ENCODE data around the gene SLC16A8. TPM values are rescaled to one million over a fixed set of nuclear protein-coding genes. Genes with fewer than 3 reads are reported as not detected.

Gene SLC16A8
- total RNA-seq, 1 donor from 2014 or later, result 0.08 TPM

DNA sequence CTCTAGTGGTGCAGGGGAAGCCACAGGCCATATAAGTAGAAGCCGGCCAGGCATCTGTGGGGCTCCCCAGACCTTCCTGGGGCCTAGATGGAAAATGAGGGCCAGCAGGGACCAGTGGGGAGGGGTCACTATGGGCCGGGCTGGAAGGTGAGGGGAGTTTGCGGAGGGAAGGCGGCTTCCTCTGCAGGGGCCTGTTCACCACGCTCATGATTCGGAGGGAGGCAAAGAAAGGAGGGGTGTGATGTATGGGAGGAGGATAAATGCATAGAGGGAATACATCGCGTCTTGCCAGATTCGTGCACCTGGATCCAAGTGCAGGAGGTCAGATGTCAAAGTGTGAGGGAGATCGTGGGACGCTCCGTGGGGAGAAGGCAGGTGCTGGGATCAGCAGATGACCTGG is 6.9 kb downstream of the SLC16A8 start:
- no peak for DNase-seq (ENCODE audit: low read depth)
- TF ChIP-seq, protein P1, sequence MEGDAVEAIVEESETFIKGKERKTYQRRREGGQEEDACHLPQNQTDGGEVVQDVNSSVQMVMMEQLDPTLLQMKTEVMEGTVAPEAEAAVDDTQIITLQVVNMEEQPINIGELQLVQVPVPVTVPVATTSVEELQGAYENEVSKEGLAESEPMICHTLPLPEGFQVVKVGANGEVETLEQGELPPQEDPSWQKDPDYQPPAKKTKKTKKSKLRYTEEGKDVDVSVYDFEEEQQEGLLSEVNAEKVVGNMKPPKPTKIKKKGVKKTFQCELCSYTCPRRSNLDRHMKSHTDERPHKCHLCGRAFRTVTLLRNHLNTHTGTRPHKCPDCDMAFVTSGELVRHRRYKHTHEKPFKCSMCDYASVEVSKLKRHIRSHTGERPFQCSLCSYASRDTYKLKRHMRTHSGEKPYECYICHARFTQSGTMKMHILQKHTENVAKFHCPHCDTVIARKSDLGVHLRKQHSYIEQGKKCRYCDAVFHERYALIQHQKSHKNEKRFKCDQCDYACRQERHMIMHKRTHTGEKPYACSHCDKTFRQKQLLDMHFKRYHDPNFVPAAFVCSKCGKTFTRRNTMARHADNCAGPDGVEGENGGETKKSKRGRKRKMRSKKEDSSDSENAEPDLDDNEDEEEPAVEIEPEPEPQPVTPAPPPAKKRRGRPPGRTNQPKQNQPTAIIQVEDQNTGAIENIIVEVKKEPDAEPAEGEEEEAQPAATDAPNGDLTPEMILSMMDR (IDR thresholded peaks at IDR 0.05; ENCODE audit: insufficient read depth, low read length, poor library complexity, severe bottlenecking), result no peak
- H3K36me3 ChIP-seq (ENCODE audit: control insufficient read depth, insufficient read depth, low read length), result peaks cover 2% of the 10 kb centered on the region
- peaks cover 18% of the 10 kb centered on the region for H3K27me3 ChIP-seq (ENCODE audit: control insufficient read depth, insufficient read depth, low read length)
- H3K4me3 ChIP-seq (ENCODE audit: low read depth, low read length), result no peak overlapping the region

DNA sequence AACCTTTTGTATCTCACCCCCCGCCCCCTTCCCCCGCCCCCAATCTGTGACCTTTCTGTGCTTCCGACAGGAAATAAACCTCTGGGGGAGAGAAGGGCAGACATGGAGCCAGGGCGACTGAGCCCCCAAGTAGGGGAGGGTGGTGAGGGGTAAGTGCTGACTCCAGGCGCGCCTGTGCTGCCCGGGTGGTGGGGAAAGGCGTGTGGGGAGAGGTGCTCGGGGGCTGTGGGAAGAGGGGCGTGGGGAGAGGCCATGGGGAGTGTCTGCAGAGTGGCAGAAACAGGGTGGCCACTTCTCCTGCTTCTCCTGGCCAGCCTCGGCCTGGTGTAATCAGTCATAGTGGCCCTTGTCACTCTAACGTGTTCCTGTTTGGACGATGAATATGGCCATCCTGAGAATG is 8.0 kb downstream of the SLC16A8 start:
- TF ChIP-seq, protein P1 (IDR thresholded peaks at IDR 0.05; ENCODE audit: insufficient read depth, low read length, poor library complexity, severe bottlenecking), result no peak
- Histone ChIP-seq H3K27me3 (ENCODE audit: control insufficient read depth, insufficient read depth, low read length) (peaks cover 8% of the 10 kb centered on the region), H3K4me3 (ENCODE audit: low read depth, low read length) (no peak overlapping the region), H3K36me3 (ENCODE audit: control insufficient read depth, insufficient read depth, low read length) (peaks cover 2% of the 10 kb centered on the region)
- no peak for DNase-seq (ENCODE audit: low read depth)

DNA sequence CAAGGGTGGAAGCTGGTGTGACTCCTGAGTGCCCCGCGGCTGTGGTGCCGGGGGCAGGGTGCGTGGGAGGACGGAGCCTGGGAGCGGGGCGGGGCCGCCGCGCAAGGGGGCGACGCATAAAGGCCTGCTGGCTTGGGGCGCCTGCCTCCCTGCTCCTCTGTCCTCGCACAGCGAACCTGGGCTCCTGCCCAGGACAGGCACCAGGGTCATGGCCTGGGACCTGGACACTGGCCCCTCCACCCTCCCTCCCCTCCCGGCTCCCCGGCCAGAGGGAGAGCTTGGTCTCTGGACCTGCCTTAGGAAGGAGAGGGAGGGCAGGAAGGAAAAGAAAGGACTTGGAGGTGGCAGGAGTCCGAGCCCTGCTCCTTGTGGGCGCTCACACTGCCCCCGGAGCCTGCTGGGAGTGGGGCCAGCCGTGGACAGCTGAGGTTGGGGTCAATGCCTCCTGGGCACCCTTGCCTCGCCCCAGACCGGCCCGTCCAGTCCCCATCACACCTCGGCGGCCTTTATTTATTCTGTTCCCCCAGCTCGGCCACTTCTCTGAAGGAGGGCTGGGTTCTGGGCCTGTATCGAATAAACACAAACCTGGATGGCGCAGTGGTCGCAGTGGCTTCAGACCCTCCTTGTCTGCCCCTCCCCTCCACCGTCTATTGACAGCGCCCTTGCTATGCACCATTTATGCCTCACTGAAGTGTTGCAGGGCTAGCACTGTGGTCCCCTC is 8.7 kb downstream of the SLC16A8 start:
- no peak for DNase-seq (ENCODE audit: low read depth)
- TF ChIP-seq, protein P1 (IDR thresholded peaks at IDR 0.05; ENCODE audit: insufficient read depth, low read length, poor library complexity, severe bottlenecking), result no peak
- peaks cover 2% of the 10 kb centered on the region for H3K36me3 ChIP-seq (ENCODE audit: control insufficient read depth, insufficient read depth, low read length)
- H3K4me3 ChIP-seq (ENCODE audit: low read depth, low read length), result no peak overlapping the region
- peaks cover 1% of the 10 kb centered on the region for H3K27me3 ChIP-seq (ENCODE audit: control insufficient read depth, insufficient read depth, low read length)

DNA sequence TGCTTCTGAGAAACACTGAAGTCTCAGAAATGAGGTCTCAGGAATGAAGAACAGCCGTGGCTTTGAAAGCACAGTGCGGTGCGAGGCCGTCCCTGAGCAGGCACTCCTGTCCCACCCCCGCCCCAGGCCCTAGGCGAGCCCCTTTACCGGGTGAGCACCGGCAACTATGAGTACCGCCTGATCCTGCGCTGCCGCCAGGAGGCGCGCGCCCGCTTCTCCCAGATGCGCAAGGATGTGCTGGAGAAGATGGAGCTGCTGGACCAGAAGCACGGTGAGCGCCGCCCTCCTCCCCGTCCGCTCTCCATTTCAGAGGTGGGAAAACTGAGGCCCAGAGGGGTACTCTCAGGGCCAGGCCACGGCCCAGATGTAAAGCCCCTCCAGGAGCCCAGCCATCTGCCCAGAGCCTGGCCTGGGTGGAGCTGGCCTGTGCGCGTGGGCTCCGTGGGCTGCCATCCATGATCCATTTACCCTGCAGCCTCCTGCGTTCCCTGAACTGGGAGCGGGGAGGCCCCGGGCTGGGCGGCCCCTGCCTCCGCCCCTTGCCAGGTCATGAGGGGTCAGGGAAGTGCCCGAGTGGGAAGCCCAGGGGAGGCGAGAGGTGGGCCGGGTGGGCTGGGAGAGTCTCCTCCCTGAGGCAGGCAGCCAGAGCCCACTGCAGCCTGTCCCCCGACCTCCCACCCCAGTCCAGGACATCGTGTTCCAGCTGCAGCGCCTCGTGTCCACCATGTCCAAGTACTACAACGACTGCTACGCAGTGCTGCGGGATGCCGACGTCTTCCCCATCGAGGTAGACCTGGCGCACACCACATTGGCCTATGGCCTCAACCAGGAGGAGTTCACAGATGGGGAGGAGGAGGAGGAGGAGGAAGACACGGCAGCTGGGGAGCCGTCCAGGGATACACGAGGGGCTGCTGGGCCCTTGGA is 9.5 kb downstream of the SLC16A8 start:
- no peaks in the 10 kb centered on the region for H3K27me3 ChIP-seq (ENCODE audit: control insufficient read depth, insufficient read depth, low read length)
- TF ChIP-seq, protein P1 (IDR thresholded peaks at IDR 0.05; ENCODE audit: insufficient read depth, low read length, poor library complexity, severe bottlenecking), result peak; percentile 57
- DNase-seq (ENCODE audit: low read depth), result no peak
- H3K36me3 ChIP-seq (ENCODE audit: control insufficient read depth, insufficient read depth, low read length), result peaks cover 4% of the 10 kb centered on the region
- H3K4me3 ChIP-seq (ENCODE audit: low read depth, low read length), result no peak overlapping the region

DNA sequence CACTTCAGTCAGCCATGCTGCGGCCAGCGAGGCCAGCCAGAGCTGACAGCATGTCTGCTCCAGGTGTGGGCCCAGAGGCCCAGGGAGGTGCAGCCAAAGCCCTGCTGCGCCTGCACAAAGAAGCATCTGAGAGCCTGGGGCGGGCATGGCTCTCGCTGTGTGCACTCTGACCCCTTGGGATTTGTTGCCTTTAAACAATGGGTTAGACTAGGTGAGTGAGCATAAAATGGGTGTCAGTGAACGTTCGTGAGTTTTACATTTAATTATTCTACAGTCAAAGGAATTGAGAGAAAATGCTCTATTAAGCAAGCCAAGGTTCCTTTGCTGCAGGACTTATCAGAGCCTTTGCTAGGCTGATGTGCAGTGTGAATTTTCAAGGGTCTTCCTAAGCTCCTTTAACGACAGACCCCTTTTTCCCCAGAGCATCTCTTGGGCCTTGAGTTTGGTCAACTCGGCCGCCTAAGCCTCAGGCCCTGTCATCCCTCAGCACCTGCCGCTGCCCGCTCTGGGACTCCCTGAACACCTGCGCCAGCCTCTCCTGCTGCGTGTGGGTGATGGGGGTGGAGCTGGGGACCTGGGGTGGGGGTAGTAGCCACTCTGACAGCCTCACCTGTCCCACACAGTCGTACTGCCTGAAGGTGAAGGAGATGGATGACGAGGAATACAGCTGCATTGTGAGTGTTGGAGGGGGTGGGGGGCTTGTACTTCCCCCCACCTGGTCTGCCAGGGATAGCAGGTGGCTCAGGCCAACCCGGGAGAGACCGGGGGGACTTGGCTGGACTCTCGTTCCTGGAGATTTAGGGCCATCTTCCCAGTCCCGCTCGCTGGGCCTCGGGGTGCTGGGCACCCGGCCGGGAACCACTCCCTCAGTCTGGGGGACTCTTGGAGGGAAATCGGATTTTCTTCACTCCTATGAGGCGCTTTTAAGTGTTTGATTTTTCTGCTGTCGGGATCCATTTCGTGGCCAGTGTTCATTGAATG is 10.5 kb downstream of the SLC16A8 start:
- TF ChIP-seq, protein P1 (IDR thresholded peaks at IDR 0.05; ENCODE audit: insufficient read depth, low read length, poor library complexity, severe bottlenecking), result no peak
- Histone ChIP-seq H3K27me3 (ENCODE audit: control insufficient read depth, insufficient read depth, low read length) (no peaks in the 10 kb centered on the region), H3K36me3 (ENCODE audit: control insufficient read depth, insufficient read depth, low read length) (peaks cover 4% of the 10 kb centered on the region), H3K4me3 (ENCODE audit: low read depth, low read length) (no peak overlapping the region)
- DNase-seq (ENCODE audit: low read depth), result no peak
